Mucosa of rectum (tissue), 2 donors: ENCODE results near the gene PAPOLG.

Source experiments
- H3K27ac ChIP-seq, 2 donors: one replicate each; pipeline ENCODE4 v1.7.0; 2013; ENCODE audit warnings: inconsistent platforms in 2 of 2, low read depth in 2 of 2, low read length in 2 of 2
- H3K27me3 ChIP-seq, 2 donors: one replicate each; pipeline ENCODE4 v1.7.0; 2013; ENCODE audit warnings: low read length in 2 of 2; ENCODE audit not compliant: control insufficient read depth in 2 of 2, insufficient read depth in 2 of 2
- H3K36me3 ChIP-seq, 2 donors: one replicate each; pipeline ENCODE4 v1.7.0; 2013; ENCODE audit warnings: low read length in 2 of 2; ENCODE audit not compliant: control insufficient read depth in 2 of 2, insufficient read depth in 2 of 2
- H3K4me1 ChIP-seq, 2 donors: one replicate each; pipeline ENCODE4 v1.7.0; 2013; ENCODE audit warnings: low read length in 2 of 2, mild to moderate bottlenecking in 1 of 2; ENCODE audit not compliant: control insufficient read depth in 2 of 2, insufficient read depth in 2 of 2
- H3K4me3 ChIP-seq, 2 donors: one replicate each; pipeline ENCODE4 v1.7.0; 2013; ENCODE audit warnings: low read length in 2 of 2
- H3K9ac ChIP-seq, 2 donors: one replicate each; pipeline ENCODE4 v1.7.0; 2013; ENCODE audit warnings: low read length in 2 of 2, low read depth in 1 of 2, mild to moderate bottlenecking in 1 of 2
- H3K9me3 ChIP-seq, 2 donors: one replicate each; pipeline ENCODE4 v1.7.0; 2013; ENCODE audit warnings: low read length in 2 of 2; ENCODE audit not compliant: control insufficient read depth in 2 of 2
- donor health status: healthy.
- donor health status: Normal muscosa, but diverticular disease.

The PAPOLG gene

GRCh38 chr2:60832621-60833020 lies 76.6 kb downstream of the PAPOLG start:
- no peak overlapping the region for H3K4me3 ChIP-seq
- no peak overlapping the region for H3K9ac ChIP-seq
- no peaks in the 10 kb centered on the region for H3K9me3 ChIP-seq
- peaks cover 0 to 2% of the 10 kb centered on the region in 2 donors for H3K4me1 ChIP-seq
- H3K27ac ChIP-seq: no peak overlapping the region
- H3K36me3 ChIP-seq: no peaks in the 10 kb centered on the region
- H3K27me3 ChIP-seq: peaks cover 0 to 3% of the 10 kb centered on the region in 2 donors

DNA sequence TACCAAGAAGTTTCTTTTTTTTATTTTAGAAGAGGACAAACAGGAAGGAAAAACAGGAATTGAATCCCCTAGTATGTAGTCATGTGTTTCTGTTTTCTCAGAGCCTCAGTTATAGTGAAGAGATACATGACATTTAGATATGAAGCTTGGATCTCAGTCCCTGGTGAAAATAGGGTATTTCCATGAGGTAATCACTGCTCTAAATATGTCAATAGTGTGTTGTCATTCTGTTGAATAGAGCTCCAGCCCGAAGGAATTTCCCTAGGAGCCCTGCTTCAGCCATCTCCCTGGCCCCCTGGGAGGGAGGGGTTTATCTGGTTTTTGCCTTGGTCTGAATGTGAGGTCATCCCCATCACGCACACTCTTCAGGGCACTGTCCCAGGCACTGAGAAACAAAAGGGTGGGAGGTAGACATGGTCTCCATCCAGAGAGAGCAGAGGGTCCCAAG lies 78.2 kb downstream of the PAPOLG start:
- Histone ChIP-seq H3K27ac (no peak overlapping the region), H3K9me3 (no peaks in the 10 kb centered on the region), H3K4me1 (peaks cover 0 to 2% of the 10 kb centered on the region in 2 donors), H3K4me3 (no peak overlapping the region), H3K27me3 (peaks cover 0 to 3% of the 10 kb centered on the region in 2 donors), H3K9ac (no peak overlapping the region), H3K36me3 (no peaks in the 10 kb centered on the region)

- Histone ChIP-seq H3K9ac (no peak overlapping the region), H3K4me3 (no peak overlapping the region), H3K27me3 (peaks cover 0 to 3% of the 10 kb centered on the region in 2 donors), H3K27ac (no peak overlapping the region), H3K9me3 (no peaks in the 10 kb centered on the region), H3K4me1 (peaks cover 0 to 2% of the 10 kb centered on the region in 2 donors), H3K36me3 (no peaks in the 10 kb centered on the region)
These were observed 80.4 kb downstream of the PAPOLG start for GRCh38 chr2:60836491-60836890.

DNA sequence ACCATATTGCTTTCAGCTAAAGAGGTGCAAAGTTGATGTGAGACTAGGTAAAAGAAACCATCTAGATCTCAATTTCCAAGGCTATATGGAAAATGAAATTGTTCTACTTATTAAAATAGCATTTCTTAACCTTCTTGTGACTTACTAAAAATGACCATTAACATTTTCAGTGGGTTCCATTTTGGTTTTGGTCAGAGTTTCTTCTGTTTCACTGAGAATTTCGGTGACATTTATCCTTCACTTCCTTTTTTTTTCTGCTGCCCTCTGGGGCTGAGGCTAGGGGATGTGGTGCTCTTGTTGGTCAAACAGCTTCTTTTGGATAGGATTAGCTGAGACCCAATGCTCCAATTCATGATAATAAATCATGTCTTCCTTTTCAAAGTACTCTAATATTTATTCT lies 81.1 kb downstream of the PAPOLG start:
- peaks cover 0 to 3% of the 10 kb centered on the region in 2 donors for H3K27me3 ChIP-seq
- H3K9me3 ChIP-seq: no peaks in the 10 kb centered on the region
- no peak overlapping the region for H3K27ac ChIP-seq
- H3K4me1 ChIP-seq: peaks cover 0 to 2% of the 10 kb centered on the region in 2 donors
- no peaks in the 10 kb centered on the region for H3K36me3 ChIP-seq
- H3K9ac ChIP-seq: no peak overlapping the region
- H3K4me3 ChIP-seq: no peak overlapping the region

DNA sequence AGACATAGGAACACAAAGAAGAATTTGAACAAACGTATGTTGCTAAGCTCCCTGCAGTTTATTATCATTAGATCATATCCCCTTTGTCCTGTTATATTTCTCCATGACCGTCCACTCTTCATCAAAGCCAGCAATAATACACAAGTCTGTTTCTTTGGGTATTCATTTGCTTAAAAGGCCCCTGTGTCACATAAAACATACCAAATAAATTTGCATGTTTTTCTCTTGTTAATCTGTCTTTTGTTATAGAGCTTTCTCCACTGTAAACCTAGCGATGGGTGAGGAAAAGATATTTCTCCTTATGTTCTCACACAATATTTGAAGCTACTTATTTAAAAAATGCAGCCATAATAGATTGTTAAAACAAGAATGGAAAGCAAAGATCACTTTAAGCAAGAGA lies 82.4 kb downstream of the PAPOLG start:
- no peaks in the 10 kb centered on the region for H3K36me3 ChIP-seq
- no peak overlapping the region for H3K27ac ChIP-seq
- no peaks in the 10 kb centered on the region for H3K9me3 ChIP-seq
- no peak overlapping the region for H3K4me3 ChIP-seq
- peaks cover 0 to 2% of the 10 kb centered on the region in 2 donors for H3K4me1 ChIP-seq
- no peaks in the 10 kb centered on the region for H3K27me3 ChIP-seq
- H3K9ac ChIP-seq: no peak overlapping the region

DNA sequence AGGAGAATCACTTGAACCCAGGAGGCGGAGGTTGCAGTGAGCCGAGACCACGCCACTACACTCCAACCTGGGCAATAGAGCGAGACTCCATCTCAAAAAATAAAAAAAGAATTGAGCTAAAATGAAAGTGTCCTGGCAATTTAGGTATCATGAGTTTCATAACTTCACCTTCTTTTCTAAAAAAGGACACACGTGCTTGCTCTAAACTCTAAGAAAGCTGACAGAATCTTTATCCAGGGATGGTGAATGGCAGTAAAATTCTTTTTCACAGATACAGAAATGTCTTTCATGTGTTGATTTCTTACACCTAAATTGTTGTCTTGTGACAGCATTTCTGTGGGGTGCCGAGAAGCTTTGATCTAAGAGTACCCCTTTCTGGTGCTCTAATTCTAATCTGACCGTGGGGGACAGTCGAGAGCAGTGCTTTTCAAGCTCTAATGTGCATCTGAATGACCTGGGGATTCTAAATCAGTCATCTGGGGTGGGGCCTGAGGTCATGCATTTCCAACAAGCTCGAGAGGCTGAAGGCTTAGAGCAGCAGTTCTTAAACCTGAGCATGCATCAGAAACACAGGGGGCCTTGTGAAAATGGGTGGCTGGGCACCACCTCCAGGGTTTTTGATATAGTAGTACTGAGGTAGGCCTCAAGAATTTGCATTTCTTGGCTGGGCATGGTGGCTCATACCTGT lies 83.2 kb downstream of the PAPOLG start:
- H3K36me3 ChIP-seq: no peaks in the 10 kb centered on the region
- no peak overlapping the region for H3K4me3 ChIP-seq
- H3K4me1 ChIP-seq: no peaks in the 10 kb centered on the region
- H3K27me3 ChIP-seq: no peaks in the 10 kb centered on the region
- no peak overlapping the region for H3K27ac ChIP-seq
- no peak overlapping the region for H3K9ac ChIP-seq
- no peaks in the 10 kb centered on the region for H3K9me3 ChIP-seq

DNA sequence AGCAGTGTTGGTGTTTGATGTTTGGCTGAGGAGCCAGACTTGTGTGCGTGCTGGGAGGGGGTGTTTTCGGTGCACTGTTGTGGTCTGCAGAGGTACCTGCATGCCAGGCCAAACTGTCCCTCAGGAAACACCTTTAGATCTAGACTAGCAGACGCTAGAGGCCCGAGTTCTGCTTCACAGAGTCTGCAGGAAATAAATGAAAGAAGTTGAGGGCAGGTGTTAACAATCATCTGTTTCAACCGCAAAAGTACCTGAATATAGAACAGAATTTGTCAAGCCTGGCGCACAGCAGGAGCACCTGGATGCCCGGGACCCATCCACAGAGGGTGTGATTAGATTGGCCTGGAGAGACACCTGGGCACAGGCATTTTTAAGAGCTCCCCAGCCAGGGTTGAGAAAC lies 84.8 kb downstream of the PAPOLG start:
- Histone ChIP-seq H3K9me3 (no peaks in the 10 kb centered on the region), H3K36me3 (no peaks in the 10 kb centered on the region), H3K27ac (peak overlapping the region in 1 of 2 donors; percentile 16), H3K27me3 (no peaks in the 10 kb centered on the region), H3K9ac (no peak overlapping the region), H3K4me1 (no peaks in the 10 kb centered on the region), H3K4me3 (no peak overlapping the region)

GRCh38 chr2:60843006-60843405 lies 86.9 kb downstream of the PAPOLG start:
- H3K4me1 ChIP-seq: no peaks in the 10 kb centered on the region
- H3K27me3 ChIP-seq: no peaks in the 10 kb centered on the region
- no peak overlapping the region for H3K4me3 ChIP-seq
- no peak overlapping the region for H3K27ac ChIP-seq
- H3K36me3 ChIP-seq: no peaks in the 10 kb centered on the region
- no peaks in the 10 kb centered on the region for H3K9me3 ChIP-seq
- H3K9ac ChIP-seq: no peak overlapping the region

DNA sequence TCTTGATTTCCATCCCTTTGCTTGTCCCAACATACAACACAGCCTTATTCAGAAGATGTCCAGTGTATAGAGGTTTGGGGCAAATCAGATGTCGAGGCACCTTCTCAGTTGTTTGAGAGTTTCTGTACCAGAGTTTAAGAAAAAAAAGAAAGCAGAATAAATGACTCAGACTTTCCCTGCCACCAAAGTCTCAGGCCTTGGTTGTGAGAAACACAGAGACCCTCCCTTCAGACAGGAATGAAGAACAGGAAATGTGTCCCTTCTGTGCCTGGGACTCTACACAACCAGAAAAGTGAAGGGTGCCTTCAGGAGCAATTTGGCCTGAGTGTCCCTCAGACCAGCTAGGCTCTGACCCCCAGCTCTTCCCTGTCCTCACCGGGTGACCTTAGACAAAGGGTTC lies 88.0 kb downstream of the PAPOLG start:
- H3K9me3 ChIP-seq: no peaks in the 10 kb centered on the region
- no peak overlapping the region for H3K4me3 ChIP-seq
- H3K36me3 ChIP-seq: no peaks in the 10 kb centered on the region
- H3K4me1 ChIP-seq: no peaks in the 10 kb centered on the region
- no peaks in the 10 kb centered on the region for H3K27me3 ChIP-seq
- no peak overlapping the region for H3K27ac ChIP-seq
- H3K9ac ChIP-seq: no peak overlapping the region

DNA sequence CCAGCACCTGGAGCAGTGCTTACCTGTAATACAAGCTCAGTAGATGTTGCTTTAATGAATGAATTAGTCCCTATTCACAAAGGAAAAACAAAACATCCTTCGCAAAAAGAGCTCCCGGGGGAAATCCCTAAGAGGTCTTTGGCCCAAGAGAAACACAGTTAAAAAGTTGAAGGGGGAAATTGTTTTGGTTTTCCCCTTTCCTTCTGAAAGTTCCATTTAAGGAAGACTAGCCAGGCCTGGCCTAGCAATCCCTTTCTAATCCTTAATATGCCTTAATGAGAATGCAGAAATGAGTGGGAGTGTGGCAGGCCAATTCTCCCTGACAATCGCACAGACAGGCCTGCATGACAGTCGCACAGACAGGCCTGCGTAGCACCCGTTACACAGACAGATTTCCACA lies 91.8 kb downstream of the PAPOLG start:
- Histone ChIP-seq H3K4me3 (no peak overlapping the region), H3K9me3 (no peaks in the 10 kb centered on the region), H3K36me3 (no peaks in the 10 kb centered on the region), H3K4me1 (no peaks in the 10 kb centered on the region), H3K9ac (no peak overlapping the region), H3K27ac (no peak overlapping the region), H3K27me3 (no peaks in the 10 kb centered on the region)
